NCI-H510A treated with DMSO at 0.1 percent for 48 hours (cell line): Measurements from ENCODE around the gene ITIH6.
"Not testable (repeated sequence)": the region's sequence is repeated elsewhere in the genome, so short reads cannot be mapped to it uniquely, and the experiment has no call there.

Source experiments
- DNase-seq: peaks from one replicate; lab custom pipeline; 2025; lab: John Stamatoyannopoulos, UW

The ITIH6 gene, protein sequence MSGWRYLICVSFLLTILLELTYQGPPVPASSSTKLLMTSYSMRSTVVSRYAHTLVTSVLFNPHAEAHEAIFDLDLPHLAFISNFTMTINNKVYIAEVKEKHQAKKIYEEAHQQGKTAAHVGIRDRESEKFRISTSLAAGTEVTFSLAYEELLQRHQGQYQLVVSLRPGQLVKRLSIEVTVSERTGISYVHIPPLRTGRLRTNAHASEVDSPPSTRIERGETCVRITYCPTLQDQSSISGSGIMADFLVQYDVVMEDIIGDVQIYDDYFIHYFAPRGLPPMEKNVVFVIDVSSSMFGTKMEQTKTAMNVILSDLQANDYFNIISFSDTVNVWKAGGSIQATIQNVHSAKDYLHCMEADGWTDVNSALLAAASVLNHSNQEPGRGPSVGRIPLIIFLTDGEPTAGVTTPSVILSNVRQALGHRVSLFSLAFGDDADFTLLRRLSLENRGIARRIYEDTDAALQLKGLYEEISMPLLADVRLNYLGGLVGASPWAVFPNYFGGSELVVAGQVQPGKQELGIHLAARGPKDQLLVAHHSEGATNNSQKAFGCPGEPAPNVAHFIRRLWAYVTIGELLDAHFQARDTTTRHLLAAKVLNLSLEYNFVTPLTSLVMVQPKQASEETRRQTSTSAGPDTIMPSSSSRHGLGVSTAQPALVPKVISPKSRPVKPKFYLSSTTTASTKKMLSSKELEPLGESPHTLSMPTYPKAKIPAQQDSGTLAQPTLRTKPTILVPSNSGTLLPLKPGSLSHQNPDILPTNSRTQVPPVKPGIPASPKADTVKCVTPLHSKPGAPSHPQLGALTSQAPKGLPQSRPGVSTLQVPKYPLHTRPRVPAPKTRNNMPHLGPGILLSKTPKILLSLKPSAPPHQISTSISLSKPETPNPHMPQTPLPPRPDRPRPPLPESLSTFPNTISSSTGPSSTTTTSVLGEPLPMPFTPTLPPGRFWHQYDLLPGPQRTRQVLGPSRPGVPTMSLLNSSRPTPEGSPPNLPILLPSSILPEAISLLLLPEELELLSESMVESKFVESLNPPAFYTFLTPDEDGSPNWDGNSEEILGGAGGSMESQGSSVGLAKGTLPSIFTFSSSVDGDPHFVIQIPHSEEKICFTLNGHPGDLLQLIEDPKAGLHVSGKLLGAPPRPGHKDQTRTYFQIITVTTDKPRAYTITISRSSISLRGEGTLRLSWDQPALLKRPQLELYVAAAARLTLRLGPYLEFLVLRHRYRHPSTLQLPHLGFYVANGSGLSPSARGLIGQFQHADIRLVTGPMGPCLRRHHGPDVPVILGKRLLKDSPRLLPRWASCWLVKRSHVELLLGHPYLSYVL

DNA sequence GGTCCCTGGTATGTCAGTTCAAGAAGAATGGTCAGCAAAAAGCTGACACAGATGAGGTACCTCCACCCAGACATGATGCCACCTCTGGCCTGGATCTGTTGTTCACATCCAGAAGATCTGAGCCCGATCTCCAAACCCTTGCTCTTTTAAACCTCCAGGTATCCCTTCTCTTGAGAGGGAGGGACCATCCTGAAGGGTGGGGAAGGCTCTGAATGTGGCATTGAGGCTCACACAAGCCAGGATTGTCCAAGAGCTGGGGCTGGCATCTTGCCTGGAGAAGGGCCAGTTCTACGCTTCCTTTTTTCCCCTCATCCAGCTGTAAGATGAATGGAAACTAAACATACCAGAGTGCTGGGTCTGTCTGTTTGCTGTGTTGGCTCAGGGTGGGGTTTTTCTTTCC lies at the start of gene ITIH6:
Gene ITIH6, minus strand, starts transcription at position 119 of the 400 bp plus-strand sequence. Its CDS starts 45 bp downstream, at position 74.
- no peak for DNase-seq

DNA sequence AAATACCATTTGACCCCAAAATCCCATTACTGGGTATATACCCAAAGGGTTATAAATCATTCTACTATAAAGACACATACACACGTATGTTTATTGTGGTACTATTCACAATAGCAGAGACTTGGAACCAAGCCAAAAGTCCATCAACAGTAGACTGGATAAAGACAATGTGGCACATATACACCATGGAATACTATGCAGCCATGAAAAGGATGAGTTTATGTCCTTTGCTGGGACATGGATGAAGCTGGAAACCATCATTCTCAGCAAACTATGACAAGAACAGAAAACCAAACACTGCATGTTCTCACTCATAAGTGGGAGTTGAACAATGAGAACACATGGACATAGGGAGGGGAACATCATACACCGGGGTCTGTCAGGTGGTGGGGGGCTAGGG lies 49.6 kb upstream of the ITIH6 start:
- DNase-seq, result not testable (repeated sequence)

DNA sequence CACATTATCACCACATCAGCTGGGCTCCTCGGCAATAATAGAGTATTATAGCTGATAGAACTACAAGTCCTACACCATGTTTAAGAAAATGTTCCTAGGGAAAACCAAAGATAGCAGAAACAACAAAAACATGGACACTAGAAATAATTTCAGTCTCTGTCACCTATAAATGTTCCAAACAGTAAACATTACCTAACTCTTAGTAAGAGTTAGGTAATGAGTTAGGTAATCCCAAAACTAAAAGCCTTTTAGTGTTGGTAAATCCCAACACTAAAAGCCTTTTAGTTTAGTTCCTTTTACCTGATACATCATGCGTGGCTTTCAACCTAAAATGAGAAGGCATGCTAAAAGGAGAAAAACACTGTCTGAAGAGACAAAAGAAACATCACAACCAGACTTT lies 45.0 kb upstream of the ITIH6 start:
- no peak for DNase-seq

DNA sequence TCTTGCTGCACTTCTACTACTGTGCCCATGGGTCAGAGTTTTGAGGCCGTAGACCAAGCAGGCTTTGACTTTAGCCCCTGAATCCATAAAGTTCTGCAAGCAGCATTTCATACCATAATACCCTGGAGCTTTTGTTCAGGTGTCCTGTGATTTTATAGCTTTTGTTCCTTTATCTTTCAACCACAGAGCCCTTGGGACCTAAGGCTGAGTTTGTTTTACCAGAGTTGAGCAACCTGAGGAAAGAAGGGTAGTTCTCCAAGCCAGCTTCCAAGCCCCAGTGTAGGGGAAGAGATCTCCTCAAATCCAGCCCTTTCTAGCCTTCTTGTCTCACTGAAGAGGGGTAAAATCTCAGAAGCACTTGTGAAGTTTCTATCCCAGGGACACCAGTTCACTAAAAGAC lies 44.6 kb upstream of the ITIH6 start:
- no peak for DNase-seq

DNA sequence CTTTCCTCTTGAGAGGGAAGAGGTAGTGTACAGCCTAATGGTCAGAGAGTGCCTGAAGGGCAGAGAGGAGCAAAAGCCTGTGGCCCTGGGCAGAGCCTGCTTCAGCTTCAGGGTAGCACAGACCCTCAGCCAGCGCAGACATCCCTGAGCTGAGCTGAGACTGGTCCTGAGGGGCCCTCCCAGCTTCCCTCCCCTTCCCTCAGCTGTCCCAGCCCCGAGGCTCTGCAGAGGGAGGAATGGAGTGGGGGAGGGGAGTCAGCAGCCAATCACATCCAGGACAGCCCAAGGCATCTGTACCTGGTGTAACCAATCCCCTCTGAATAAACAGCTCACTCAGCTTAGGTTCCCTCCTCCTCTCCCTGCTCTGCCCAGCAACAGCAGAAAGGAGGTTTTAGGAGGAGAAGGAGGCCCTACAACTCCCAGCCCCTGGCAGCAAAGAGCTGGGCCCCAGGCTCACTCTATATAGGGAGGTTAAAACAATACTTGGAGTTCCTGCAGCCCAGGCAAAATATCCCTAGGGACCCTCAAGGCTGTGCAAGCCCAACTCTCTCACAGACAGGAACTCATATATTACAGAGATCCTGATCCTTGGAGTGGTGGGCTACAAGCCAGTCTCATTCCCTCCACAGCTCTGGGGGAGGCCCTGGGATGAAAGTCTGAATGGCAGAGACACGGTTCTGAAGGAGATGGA lies 43.3 kb upstream of the ITIH6 start:
- not testable (repeated sequence) for DNase-seq

DNA sequence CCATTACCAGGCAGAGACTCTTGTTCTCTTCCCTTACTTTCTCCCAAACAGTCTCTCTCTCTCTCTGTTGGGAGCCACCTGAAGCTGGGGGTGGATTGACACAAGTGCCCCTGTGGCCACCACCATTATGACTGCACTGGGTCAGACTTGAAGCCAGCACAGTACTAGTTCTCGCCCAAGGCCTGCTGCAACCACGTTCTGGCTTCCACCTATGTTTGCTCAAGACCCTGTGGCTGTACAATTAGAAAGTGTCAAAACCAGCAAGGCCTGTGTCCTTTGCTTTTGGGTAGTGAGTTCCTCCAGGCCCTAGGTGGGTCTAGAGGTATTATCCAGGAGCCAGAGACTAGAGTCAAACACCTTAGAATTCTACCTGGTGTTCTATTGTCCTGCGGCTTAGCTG lies 40.5 kb upstream of the ITIH6 start:
- DNase-seq, result no peak

DNA sequence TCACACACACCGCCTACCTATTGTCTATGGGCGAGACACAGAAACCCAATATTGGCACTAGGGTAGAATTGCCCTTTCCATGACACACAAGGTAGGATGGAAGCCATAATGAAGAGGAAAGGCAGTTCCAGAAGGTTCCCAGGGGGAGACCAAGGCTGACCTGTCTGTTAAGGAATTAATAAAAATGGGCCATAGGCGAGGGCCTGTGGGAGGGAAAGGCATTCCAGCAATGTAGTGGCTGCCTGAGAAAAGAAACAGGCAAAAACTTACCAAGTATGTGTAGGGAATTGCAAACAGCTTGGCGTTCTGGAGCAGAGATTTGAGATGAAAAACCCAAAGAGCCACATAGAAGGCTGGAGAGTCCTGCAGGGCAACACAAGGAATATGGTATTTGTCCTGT lies 28.5 kb upstream of the ITIH6 start:
- DNase-seq, result no peak

DNA sequence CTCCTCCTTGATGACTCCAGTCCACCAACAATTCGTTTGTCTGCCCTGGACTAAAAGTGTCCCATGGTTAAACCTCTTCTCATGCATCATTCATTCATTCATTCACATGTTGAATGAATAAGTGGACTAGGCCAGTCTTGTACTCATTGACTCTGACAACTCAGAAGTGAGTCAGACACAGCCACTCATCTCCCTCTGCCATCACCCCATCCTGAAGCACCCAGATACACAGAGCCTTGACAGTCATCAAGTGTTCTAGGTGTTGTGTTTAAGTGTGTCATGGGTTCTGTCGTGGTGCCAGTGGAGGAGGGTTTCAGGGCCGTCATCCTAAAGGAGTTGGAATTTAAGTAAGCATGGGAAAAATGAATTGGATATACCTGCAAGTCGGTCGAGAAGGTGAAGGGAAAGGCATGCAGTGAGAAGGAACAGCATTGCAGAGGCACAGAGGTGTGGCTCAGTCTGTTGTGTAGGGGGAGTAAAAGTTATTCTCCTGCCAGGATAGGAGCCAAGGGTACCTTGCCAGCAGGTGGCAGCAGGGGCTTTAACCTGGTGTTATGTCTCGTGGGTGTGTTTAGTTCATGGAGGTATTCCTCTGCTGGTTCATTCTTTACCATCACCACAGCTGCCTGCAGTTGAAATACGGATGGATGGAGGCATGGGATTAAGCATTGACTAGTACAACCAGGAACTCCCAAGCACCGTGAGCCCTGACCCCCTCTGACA lies 27.8 kb upstream of the ITIH6 start:
- no peak for DNase-seq

DNA sequence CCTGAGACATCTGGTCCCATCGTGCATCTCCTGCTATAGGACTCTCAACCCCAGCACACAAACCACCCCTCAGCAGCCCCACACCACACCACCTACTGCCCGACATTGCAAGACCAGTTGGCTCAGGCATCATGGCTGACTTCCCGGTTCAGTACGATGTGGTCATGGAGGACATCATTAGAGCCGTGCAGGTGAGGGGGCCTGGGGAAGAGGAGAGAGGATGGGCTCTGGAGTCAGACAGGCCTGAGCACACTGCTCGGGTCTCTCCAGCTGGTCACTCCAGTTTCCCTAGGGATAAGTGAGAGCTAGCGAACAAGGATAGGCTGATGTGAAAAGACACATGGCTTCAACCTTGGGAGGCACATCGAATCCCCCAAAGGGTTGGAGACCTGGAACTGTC lies 26.7 kb upstream of the ITIH6 start:
- DNase-seq, result no peak

DNA sequence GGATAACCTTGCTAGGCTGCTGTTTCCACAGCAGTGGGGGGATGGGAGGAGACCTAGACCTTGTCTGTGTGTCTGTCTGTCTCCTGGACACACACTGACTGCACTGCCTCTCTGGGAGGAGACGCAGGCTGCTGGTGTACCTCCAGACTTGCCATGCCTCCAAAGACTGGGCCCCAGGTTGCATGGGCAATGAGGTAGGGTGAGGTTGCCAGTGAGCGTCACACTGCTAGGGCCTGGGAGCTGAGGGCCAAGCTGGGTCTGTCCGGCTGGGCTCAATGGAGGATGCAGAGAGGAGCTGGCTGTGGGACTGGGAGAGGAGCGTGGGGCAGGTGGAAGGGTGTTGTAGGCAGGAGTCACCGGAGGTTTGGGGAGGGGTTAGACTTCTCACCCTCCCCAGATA lies 26.1 kb upstream of the ITIH6 start:
- DNase-seq, result no peak

DNA sequence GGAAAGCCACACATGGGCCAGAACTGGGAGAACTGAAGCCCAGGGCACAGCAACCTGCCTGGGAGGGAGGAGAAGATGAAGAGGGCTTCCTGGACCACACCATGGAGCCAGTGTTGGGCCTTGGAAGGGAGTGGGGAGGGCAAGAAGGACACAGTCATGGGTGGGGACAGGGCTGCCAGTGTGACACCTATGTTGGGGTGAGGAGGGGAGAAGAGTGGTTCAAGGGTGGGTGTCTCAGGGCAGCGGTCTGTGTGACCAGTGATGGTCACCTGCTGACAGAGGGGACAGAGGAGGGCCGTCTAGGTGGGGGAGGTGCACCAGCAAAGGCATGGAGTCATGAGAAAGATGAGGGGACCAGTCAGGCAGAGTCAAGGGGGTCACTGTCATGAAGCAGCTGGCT lies 23.3 kb upstream of the ITIH6 start:
- DNase-seq, result no peak

DNA sequence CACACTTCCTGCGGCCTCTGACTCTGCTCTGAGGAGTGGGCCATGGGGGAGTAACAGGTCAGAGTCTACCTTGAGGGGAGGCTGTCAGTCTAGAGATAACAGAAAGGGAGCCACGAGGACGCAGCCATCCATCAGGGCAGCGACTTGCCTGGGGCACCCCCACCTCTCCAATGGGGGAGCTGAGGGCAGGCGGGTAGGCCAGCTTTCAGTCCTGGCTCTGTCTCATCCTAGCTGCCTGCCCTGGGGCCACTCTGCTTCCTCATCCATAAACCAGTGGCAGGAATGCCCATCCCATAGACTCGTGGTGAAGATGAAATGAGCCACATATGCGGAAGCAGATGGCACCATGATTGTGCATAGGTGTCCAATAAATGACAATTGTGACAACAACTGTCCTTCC lies 22.7 kb upstream of the ITIH6 start:
- no peak for DNase-seq

DNA sequence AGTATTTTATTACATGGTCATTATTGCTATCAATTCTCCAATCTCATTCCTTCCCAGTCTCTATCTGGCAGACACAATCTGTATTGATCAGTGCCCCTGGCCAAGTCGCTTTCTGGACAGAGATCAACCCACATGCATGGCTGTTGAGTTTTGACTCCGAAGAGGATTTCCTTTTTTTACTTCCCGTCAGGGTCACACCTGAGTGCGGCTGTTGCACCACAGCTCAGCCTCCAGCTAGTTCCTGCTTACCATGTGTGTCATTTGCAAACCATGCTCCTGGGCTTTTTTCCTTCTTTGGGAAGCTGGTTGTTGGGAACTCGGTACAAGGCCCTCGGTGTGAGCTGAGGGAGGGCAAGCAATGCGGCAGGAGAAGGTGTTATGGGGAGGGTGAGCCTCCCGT lies 21.1 kb upstream of the ITIH6 start:
- no peak for DNase-seq

DNA sequence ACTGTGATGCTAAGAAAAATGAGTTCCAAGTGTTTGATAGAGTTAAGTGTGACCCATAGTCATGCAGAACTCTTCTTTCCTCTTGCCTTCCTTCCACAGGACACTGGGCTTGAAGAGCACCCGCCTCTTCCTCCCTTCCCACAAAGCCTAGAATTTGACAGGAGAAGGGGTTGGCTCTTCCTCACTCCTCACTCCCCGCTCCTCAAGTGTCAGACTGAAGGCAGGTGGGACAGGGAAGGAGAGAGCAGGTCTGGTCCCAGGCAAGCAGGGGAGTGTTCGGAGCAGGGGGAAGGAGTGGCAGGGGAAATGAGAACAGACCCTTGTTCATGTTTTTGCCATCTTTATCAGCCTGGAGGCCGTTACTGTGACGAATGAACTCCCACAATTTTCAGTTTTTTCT lies 20.2 kb upstream of the ITIH6 start:
- no peak for DNase-seq

DNA sequence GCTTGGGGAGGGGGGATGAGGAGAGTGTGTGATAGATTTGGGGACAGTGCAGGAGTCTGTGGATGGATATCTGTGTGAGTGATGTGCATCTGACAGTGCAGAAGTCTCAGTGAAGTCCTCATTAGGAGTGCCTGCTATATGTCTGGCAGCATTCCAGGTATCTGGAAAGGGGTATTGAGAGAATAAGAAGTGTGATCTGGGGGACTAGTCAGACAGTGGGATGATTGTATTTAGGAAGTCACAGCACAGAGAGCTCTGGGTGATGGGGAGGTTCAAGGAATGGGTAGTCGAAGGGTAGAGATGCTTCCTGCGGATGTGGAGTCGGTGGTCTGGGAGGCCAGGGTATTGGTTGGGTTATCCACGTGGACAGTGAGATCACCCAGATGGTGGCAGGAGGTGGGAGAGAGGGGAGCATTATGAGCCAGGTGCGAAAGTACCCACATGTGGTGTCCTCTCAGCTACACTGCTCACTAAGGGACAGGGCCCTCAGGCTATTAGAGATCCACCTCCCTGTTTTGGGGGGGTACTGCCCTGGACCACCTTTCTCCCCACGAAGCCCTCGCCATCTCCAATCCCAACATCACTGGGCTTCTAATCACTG lies 19.3 kb upstream of the ITIH6 start:
- DNase-seq, result no peak

DNA sequence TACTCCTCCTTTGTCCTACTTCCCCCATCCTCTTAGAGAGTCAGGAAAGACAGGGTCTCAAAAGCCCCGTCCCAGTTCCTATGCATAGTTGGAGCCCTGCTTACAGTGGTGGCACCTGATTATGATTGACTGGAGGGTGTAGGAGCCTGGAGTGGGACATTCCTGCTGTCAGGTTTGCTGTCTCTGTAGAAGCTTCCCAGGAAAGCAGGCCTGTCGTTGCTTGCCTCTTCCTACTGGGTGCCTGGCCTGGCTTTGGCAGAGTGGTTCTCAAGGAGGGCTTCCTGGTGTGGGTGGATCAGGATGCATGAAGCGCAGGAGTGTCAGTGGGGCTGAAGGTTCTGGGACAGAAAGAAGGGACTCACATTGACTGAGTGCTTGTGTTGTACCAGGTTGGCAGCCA lies 14.3 kb upstream of the ITIH6 start:
- DNase-seq, result no peak

DNA sequence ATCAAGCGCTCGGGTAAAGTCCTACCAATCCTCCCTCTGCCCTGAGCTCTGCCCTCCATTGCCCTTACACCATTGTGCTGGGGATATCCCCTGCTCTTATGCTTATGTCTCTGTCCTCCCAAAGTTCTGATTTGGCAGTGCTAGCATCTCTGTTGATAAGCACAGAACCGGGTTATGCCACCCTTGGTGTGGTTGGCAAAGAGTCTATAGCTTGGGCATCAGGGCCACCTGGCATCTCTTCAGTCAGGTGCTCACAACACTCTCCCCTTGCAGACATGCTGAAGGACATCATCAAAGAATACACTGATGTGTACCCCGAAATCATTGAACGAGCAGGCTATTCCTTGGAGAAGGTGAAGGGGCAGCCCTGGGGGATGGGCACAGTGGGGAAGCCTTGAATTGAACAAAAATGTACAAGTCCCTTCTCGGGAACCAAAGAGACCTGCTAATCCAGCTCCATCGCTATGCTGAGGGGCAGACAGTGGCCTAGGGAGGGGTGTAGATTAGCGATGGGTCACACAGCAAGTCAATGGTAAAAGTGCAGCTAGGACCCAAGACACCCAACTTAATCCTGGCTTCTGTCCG lies 13.3 kb upstream of the ITIH6 start:
- DNase-seq, result no peak

DNA sequence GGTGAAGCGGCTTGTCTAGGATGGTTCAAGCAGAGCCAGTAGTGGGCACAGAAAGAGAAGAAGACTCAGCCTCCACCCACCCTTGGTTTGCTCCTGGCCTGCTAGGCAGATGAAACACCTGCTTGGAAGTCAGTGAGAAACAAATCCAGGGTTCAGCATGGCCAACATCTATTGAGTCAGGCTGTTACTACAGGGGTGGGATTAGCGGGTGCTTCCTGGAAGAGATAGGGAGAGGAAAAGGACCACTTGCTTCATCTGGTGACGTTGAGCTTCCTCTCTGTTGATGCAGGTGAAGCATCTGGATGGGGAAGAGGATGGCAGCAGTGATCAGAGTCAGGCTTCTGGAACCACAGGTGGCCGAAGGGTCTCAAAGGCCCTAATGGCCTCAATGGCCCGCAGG lies 12.5 kb upstream of the ITIH6 start:
- no peak for DNase-seq

DNA sequence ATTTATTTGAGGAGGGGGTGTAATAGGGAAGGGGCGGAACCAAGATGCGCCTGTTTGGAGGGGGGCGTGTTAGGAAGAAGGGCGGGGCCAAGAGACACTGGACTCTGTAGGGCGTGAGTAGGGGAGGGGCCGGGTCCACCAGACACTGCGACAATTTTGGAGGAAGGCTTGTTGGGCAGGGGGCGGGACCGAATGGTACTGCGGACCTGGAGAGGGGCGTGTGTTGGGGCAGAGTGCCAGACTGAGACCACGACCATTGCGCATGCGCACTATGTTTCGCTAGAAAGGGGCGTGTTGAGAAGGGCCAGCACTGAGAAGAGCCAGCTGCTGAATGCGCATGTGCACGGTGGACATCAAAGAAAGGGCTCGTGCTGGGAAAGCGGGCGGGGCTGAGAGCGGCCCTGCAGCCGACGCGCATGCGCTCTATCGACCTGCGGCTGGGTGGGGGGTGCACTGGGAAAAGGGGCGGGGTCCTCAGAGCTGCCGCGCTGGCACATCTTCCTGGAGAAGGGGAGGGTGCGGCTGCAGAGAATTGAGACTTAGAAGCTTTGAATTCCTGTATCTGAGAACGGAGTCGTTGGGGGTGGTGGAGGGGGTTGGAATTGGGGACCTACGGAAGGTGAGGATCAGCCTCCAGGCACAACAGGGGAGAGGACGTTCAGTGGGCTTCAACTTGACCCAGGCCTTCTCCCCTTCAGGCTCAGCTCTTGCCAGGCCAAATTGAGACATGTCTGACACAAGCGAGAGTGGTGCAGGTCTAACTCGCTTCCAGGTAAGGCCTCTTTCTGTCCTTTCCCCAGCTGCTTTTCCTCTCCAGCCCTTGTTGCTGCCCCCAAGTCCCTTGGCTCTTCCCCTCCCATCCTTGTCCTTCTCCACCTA lies 10.8 kb upstream of the ITIH6 start:
- DNase-seq, result peak; percentile 93
